SW480 (cell line): ENCODE measurements around the gene ADCY2.
A peak's percentile ranks its signal among the peaks of the same experiment; 100 is the strongest.
"Not testable (repeated sequence)": the region's sequence is repeated elsewhere in the genome, so short reads cannot be mapped to it uniquely, and the experiment has no call there.

Experiments used
- DNase-seq: peaks from one replicate; pipeline ENCODE4 v3.0.0-alpha.2; 2016; ENCODE audit warnings: low spot score

Gene ADCY2

DNA sequence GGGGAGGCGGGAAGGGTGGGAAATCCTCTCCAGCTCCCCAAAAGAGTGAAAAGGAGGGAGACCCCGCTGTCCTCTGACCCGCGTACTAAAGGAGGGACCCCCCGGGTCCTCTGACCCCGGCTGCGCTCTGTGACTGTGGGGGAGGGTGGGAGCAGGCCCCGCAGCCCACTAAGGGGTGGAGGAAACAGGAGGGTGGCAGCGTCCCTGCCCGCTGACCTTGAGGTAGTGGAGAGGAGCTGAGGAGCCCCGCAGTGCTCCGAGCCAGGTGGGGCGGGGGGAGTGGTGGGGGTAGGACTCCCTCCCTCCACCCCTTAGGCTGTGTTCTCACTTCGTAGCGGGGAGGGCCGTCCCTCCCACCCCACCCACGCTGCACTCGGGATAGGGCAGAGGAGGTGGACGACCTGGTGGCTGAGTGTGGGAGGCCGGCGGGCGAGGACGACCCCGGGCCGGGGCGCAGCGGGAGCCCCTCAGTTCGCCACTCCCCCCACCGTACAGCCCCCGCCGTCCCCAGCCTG lies 449 bp upstream of the ADCY2 start:
- no peak for DNase-seq

DNA sequence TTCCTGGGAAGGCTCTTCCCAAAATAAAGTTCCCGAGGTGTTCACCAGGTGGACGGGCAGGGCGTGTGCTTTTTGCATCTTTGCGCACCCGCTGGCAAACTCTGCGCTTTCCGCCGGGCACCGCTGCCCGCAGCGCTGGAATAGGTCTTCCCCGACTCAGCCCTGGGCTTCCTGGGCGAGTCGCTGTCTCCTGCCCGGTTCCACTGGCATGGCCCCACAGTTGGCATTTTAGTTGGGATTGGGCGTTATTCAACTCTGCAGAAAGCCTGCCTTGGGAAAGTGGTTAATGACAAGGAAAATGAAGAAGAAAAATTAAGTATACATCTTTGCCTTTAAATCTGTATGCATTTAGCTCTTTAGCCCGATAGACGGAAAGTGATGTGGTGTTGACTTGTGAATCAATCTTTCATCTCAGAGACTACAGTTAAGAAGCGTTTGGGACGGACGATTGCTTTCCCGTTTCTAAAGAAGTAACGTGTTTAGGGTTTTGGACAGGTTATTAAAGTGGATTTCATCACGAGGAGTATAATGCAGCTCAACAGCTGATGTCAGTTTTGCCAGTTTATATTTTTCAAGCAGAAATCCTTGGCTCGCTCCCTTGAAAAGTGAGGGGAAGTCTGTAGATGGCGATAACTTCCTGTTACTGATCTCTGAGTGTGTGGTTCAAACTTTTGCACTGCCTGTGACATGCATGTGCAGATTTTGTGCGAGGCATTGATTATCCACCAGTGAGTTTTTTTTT lies 946 bp downstream of the ADCY2 start:
- DNase-seq, result no peak

DNA sequence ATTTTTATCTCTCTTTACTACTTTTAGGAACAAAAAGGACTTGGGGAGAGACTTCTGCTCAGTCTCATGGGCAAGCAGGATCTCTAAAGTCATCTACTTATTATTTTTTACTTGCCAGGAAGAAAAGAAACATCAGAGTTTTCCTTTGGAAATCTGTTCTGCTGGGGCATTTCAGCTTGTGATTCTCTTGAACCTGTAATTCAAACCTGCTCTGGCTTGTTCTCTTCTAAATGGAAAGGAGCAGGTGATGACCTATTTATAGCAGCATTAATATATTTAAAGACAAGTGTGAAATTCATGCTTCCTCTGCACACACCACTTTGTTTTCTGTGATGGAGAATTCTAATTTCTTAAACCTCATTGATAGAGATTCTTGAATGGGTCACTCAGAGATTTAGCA lies 2.0 kb downstream of the ADCY2 start:
- no peak for DNase-seq

DNA sequence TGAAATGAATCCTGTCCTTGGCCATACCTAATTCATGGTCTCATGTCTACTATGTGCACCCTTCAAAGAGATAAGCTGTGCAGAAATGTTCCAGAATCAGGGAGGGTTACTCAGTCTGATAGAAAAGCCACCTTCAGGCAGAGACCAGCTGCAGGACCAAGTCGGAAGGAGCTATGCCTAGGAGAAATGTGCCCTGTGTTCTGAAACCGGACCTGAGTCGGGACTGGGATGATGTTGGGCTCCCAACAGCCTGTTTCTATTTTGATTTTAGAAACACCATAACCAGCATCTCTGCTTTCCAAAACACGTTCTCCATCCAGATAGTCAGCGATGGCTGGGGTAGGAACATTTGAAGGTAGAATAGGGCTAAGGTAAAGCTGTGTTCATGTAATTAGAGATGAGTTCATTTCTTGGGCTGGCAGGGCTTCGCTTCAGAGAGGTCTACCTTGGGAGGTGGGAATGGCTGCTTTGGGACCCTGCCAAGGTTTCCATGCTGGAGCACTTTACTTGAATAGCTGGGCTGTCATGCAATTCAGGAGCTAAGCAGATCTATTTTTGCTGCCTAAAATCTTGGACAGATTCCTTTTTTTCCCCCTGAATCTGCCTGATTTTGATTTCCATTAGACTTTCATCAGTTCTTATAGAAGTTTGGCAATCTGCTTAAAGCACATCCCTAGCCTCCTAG lies 2.8 kb downstream of the ADCY2 start:
- no peak for DNase-seq

DNA sequence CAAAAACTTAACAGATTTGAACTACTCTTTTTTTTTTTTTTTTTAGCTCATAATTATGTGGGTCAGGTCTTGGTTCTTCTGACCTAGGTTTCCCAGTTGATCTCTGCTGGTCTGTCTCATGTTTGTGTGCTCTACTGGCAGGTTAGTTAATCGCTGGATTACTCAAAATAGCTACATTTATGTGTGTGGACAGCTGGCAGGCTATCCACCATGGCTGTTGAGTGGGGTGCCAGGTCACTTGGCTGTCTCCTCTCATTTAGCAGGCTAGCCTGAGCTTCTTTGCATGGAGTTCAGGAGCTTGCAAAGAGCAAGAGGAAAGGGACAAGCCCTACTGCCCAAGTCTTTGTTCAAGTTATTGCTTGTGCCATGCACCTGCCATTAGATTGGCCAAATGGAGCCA lies 9.3 kb downstream of the ADCY2 start:
- DNase-seq, result no peak

DNA sequence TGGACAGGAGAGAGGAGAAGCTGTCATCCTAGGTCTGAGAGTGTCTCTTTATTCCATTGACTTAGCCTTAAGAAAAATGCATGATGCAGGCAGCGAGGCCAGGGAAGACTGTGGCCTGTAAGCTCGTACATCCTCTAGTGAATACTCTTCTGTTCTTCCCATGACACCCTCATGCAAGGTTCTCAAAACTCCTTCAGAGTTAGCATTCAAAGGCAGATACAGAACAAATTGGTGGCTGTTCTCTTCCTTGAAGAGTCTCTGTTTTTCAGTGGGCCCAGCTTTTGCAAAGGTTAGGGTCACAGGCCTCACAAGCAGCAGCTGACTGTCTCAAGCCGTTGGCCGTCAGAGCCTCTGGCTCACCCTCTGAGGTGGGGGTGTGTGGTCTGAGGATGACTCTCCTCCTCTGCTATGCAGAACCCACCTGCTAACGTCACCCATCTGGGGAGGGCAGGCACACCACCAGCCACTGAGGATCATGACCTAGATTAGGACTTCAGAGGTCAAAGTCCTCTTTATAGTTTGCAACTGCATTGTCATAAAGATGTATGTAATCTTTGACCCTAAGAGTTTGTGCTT lies 15.1 kb downstream of the ADCY2 start:
- DNase-seq, result no peak

DNA sequence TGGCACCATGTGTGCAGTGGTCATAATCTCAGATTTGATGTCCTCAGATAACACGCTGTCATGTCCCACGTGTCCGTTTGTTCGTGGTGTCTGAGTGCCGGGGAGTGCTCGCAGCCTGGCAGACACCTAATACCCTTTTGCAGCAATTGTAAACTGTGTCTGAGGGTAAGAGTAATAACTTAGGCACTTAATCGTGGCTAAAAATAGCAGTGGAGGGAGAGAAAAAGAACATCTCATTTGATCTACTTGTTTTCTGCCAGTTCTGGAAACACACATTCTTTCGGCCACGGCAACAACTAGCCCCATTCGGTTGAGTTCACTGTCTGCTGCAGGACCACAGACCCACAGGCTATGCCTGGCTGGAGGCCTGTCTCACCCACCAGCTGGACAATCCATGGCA lies 16.5 kb downstream of the ADCY2 start:
- DNase-seq, result no peak

DNA sequence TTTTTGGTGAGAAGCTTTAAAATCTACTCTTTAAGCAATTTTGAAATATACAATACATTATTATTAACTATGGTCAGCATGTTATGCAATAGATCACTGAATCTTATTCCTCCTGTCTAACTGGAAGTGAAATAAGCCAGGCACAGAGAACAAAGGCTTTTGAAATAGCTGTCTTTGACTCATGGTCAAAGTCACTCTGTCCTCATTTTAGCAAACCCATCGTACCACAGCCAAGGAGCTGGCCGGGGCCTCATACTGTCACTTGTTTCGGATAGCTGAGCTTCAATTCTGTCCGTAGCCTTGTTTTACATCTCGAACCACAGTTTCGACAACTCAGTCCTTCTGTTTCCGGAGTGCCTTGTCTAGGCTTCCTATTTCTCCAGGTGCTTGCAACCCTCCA lies 19.2 kb downstream of the ADCY2 start:
- DNase-seq, result no peak

DNA sequence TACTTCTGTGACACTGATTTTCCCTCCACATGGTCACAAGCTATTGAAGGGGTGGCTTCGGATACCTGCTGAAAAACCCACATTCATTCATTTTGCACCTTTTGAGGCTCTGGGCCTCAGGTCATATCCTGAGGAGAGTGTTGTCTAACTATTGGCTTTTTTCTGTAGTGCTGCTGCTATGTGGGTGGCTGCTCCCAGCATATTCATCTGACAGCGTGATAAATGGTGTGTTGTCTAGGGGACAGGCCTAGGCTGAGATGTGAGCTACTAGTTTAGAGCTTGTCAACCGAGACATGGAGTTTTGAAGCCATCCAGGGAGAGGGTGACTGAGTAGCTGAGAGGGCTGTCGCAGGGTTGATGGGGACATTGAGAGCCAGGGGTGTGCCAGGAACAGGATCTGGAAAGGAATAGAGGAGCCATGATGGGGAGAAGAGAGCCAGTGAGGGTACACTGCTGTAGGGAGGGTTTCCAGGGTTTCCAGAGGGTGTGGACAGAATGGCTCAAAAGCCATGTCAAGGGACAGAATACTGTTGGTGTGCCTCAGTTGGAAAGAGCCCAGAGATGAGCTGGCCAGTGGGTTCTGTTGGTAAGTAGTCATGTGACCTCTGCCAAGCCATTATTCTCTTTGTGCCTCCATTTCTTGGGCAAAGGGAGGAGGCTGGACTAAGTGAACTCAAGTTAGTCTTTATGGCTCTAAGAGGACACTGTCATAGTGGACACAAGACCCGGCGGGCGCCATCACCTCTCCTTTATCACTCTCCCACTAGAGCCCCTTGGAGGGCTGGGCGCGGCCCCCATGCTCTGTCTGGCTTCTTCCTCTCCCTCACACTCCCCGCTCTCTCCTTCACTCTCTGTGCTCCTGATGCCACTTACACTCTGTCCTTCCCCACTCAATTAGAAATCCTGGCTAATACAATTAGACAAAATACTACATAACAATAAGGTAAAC lies 19.9 kb downstream of the ADCY2 start:
- DNase-seq, result no peak

DNA sequence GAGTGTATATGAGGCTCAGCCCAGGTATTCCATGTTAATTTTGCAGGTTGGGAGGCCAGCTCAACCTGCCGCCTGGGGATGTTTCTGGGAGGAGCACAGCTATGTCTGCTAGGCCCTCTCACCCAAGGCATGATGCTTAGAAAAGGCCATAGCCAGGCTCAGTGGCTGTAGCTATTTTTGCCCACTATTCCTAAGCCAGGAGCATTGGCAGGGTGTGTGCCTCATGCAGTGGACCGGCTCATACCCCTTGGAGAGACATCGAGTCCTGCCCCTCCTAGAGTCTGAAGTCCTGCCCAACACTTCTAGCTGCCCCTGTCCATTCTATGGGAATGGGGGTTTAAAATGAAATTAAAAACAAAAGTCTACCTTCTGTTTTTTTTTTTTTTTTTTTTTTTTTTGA lies 22.3 kb downstream of the ADCY2 start:
- DNase-seq, result no peak

DNA sequence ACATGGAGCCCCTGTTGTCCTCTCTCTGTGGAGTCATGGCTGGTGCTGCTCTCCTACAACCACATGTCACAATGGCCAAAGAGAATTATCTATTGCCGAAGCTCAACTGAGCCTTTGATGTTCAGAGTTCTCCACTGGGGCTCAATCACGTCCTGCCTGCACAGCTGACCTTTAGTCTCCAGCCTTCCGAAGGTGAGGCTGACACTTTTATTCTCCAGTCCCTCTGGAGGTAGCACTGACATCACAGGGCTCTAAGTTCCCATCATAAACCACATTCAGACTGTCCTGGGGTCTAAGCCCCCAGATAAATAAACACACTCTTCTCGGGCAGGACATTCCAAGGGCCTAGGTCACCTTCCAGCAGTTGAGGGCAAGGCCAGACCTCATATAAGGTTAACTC lies 23.4 kb downstream of the ADCY2 start:
- DNase-seq, result no peak

DNA sequence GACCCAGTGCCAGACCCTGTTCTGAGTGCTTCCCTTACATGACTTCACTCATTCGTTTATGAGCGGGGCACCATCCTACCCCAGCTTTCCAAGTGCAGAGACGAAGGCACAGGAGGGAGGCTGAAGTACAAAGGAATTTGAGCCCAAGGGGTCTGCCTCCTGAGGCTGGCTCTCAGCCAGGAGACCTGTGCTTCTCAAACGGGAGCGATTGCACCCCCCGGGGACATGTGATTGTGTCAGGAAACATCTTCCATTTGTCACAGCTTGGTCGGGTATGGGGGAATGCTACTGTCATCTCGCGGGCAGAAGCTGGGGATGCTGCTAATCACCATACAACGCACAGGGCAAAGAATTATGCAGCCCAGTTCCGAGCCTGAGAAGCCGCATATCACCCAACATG lies 23.9 kb downstream of the ADCY2 start:
- DNase-seq, result no peak

DNA sequence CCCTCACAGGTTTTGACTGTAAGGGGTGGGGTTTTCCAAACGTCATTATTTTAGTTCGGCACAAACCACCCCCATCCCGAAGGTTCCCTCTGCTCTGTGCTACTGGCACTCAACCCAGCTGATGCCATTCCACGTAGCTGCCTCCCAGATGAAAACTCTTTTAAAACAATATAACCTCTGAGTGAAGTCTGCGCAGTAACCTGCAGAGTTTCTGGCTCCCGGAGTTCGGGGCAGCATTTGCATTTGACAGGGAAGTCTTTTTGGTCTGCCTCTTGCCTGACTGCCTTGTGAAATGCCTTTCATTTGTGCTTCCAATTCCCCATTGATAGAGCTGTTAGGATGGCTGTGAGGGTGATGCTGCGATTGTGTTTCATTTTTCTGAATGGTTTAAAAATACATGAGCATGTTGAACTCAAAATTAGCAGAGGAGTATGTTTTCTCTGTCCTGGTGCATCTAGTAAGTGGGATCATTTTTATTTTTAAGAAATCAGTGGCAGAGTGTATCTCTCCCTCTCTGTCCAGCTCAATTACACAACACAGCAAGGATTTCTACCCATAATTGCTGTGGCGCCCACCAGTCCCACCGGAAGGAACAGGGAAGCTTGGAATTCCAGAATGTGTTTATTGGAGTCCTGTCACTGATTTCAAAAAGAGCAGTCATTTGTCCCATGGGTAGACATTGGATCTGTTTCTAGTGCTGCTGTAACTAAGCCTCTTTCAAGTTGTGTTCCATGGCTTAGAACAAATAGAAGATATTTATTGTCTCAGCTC lies 24.8 kb downstream of the ADCY2 start:
- DNase-seq, result no peak

DNA sequence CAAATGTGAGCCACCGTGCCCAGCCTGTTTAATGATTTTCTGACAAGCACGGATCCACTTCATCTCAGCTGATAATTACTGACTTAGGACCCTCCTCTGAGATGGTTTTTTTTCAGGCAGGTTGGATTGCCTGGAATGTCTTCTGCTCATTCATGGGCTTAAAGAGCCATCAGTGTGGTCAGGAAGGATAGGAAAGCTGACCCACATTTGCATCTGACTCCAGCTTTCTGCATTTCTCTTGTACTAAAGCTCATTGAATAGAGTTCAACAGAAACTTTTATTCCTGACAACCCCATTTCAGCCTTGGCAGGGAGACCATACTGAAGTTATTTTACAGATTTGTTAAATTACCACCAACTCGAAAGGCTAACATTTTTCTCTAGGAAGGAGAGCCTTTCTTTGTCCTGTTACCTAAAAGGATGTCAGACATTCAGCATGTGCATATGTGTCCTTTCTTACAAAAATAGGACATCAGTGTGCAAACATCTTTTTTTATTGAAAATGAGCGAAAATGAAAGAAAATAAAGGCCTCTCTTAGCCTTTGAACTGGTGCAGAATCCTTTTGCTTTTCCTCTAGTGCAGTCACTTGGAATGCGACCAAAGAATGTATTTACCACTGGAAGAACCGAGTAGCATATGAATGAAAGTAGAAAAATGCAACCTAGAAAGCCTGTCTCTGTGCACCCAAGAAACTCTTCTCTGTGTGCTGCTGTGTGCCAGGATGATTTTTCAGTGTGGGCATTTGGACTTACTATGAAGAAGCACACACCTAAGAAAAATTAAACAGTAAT lies 26.6 kb downstream of the ADCY2 start:
- no peak for DNase-seq

DNA sequence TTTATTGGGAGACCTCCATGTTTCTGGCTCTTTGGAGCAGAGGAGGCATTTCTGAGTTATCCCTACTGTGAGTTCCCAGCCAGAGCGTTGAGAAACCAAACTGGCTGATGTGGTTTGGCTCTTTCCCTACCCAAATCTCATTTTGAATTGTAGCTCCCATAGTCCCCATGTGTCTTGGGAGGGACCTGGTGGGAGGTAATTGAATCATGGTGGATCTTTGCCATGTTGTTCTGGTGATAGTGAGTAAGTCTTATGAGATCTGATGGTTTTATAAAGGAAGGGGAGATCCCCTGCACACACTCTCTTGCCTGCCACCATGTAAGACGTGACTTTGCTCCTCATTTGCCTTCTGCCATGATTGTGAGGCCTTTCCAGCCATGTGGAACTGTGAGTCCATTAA lies 27.3 kb downstream of the ADCY2 start:
- not testable (repeated sequence) for DNase-seq

DNA sequence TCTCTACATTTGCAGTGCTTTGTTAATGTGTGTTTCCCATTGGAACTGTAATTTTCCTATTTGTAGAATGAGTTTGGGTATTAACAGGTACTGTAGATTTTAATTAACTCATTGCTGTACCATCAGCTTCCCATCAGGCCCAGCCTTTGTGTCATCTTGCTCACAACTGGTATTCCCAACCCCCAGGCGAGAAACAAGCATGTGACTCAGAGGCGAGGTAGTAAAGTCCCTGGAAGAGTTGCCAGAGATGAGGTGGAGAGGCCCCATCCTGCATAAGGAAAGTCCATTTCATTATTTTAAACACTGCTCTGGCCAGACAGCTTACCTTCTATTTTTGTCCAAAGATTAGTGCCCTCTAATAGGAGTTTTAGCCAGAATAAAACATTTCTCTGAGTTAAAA lies 29.9 kb downstream of the ADCY2 start:
- DNase-seq, result no peak

DNA sequence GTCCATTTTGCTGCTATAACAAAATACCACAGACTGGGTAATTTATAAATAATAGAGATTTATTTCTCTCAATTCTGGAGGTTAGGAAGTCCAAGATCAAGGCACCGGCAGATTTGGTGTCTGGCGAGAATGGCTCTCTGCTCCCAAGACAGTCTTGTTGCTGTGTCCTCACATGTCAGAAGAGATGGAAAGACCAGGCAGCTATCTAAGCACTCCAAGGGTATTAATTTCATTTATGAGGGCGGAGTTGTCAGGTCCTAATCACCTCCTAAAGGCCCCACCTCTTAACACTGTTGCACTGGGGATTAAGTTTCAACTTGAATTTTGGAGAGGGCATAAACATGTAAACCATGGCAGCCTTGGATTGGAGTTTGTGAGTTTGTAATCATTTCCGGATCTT lies 30.3 kb downstream of the ADCY2 start:
- no peak for DNase-seq

DNA sequence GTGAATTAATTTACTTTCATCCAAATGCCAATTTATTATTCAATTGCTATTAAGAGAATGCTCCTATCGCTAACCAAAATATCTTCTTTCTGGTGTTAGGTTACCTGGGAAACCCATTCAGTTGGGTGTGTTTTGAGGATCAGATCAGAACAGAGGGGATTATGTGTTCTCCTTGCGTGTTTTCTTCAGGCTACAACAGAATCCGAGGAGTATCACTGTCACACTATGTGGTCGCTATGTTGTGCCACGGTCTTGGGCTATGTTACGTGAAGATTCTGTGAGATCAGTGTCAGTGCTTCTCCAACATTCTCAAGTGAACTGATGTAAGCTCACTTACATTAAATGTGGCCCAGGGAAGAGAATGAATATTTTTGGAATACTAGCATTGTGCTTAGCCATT lies 39.0 kb downstream of the ADCY2 start:
- DNase-seq, result no peak

DNA sequence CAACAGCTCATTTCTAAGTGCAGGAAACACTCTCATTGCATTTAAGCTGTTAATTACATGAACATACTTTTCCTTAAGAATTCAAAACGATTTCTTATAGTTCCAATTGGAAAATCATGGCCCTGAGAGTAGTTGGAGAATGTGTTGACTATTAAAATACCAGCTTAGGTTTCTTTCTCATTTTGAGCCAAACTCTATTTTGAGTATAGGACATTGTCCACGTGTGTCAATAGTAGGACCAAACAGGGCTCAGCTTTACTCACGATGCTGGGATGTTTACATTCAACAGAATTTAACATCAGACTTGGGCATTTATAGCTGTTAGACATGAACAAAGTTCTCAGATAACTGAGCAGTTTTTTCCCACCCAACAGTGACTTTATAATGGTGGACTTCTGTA lies 39.6 kb downstream of the ADCY2 start:
- DNase-seq, result no peak

DNA sequence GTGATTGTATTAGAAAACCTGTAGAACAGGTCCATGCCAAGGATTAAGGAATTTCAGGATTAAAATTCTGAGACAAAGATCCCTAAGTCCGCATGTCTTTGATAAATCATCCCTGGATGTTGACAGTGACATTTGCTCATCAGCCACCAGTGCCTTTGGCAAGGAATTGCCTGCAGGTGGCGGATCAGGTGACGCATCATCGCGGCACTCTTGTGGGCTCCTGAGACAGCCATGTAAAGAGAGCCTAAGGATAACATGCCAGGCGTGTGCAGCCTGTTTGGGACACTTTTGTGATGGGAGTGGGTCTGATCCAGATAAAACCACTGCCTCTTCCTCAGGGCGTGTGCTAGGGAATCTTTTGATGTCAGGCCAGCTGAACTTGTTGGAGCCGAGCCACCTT lies 40.6 kb downstream of the ADCY2 start:
- DNase-seq, result peak; percentile 33

DNA sequence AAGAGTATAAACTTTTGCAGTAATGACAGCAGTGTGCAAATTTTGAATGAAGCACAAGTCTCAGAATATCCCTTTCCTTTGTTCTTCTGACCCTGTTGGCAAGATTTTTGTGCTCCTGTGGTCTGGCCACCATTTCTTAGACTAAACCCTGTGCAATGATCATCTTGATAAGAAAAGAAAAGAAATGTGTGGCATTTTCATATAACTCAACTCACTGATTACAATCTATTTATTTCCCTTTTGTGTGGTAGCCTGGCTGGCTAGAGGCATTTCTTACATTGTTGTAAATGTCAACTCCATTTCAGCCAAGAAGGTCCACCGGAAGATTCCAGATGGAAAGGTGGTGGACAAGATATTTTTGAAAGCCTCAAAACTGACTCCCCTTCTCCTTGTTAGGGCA lies 41.9 kb downstream of the ADCY2 start:
- DNase-seq, result no peak
